MM.1S (cell line): Measurements from ENCODE around the gene PNMT.

Experiments used
- DNase-seq: peaks from one replicate; pipeline ENCODE4 v3.0.0-alpha.2; 2015
- H2AFZ ChIP-seq: fragments of 300-600 bp; sonication (generic); 2 replicates; pipeline ENCODE4 v1.6.0; 2016; ENCODE audit warnings: antibody characterized with exemption, low read length
- H3F3A ChIP-seq: fragments of 300-600 bp; sonication (generic); 2 replicates; pipeline ENCODE4 v1.6.1; 2016; ENCODE audit warnings: mild to moderate bottlenecking, antibody characterized with exemption, low read length, moderate library complexity, mixed read lengths; ENCODE audit not compliant: insufficient read depth
- H3K27ac ChIP-seq: fragments of 300-600 bp; sonication (generic); 2 replicates; pipeline ENCODE4 v1.5.1; 2016; ENCODE audit warnings: mild to moderate bottlenecking, low read length
- H3K27me3 ChIP-seq: fragments of 300-600 bp; sonication (generic); replicated peaks from 2 replicates; pipeline ENCODE4 v1.6.0; 2016; ENCODE audit warnings: low read length; ENCODE audit not compliant: insufficient read depth
- H3K36me3 ChIP-seq: fragments of 300-600 bp; sonication (generic); replicated peaks from 2 replicates; pipeline ENCODE4 v1.6.1; 2016; ENCODE audit warnings: mild to moderate bottlenecking, low read length, mixed read lengths; ENCODE audit not compliant: insufficient read depth
- H3K4me1 ChIP-seq: fragments of 300-600 bp; sonication (generic); 2 replicates; pipeline ENCODE4 v1.6.1; 2016; ENCODE audit warnings: low read length, mixed read lengths
- H3K4me2 ChIP-seq: fragments of 300-600 bp; sonication (generic); 2 replicates; pipeline ENCODE4 v1.6.0; 2016; ENCODE audit warnings: low read depth, low read length
- H3K4me3 ChIP-seq: fragments of 300-600 bp; sonication (generic); 2 replicates; pipeline ENCODE4 v1.5.1; 2016; ENCODE audit warnings: low read length, mixed read lengths
- H3K79me2 ChIP-seq: fragments of 300-600 bp; sonication (generic); 2 replicates; pipeline ENCODE4 v1.6.1; 2016; ENCODE audit warnings: mixed run types, low read length, mixed read lengths
- H3K9ac ChIP-seq: fragments of 300-600 bp; sonication (generic); 2 replicates; pipeline ENCODE4 v1.6.1; 2016; ENCODE audit warnings: low read length, mixed read lengths
- H3K9me2 ChIP-seq: fragments of 300-600 bp; sonication (generic); replicated peaks from 2 replicates; pipeline ENCODE4 v1.6.1; 2016; ENCODE audit warnings: mild to moderate bottlenecking, low read length, mixed read lengths; ENCODE audit not compliant: insufficient read depth
- H3K9me3 ChIP-seq: fragments of 300-600 bp; sonication (generic); replicated peaks from 2 replicates; pipeline ENCODE4 v1.6.1; 2016; ENCODE audit warnings: mild to moderate bottlenecking, low read length, mixed read lengths; ENCODE audit not compliant: insufficient read depth
- H4K20me1 ChIP-seq: fragments of 300-600 bp; sonication (generic); 2 replicates; pipeline ENCODE4 v1.6.1; 2016; ENCODE audit warnings: mild to moderate bottlenecking, low read length, moderate library complexity, mixed read lengths; ENCODE audit not compliant: insufficient read depth
- CTCF ChIP-seq: fragments of 300-600 bp; sonication (generic); IDR thresholded peaks from 2 replicates; pipeline ENCODE4 v1.5.1; 2016; ENCODE audit warnings: antibody characterized with exemption, low read length, mixed read lengths
- EZH2 ChIP-seq: fragments of 300-600 bp; sonication (generic); optimal IDR thresholded peaks from 2 replicates; pipeline ENCODE3; 2017; ENCODE audit warnings: low read depth, mild to moderate bottlenecking, antibody characterized with exemption, low read length, mixed read lengths
- EZH2phosphoT487 ChIP-seq: fragments of 300-600 bp; sonication (generic); IDR thresholded peaks from 2 replicates; pipeline ENCODE4 v1.6.1; 2018; ENCODE audit warnings: antibody characterized with exemption, low read length

The PNMT gene

GRCh38 chr17:39632153-39632941 lies 35.9 kb upstream of the PNMT start:
- H3K36me3 ChIP-seq, result no peaks in the 10 kb centered on the region
- H3K4me1 ChIP-seq, result no peaks in the 10 kb centered on the region; the same call in 1 of the 2 replicates

DNA sequence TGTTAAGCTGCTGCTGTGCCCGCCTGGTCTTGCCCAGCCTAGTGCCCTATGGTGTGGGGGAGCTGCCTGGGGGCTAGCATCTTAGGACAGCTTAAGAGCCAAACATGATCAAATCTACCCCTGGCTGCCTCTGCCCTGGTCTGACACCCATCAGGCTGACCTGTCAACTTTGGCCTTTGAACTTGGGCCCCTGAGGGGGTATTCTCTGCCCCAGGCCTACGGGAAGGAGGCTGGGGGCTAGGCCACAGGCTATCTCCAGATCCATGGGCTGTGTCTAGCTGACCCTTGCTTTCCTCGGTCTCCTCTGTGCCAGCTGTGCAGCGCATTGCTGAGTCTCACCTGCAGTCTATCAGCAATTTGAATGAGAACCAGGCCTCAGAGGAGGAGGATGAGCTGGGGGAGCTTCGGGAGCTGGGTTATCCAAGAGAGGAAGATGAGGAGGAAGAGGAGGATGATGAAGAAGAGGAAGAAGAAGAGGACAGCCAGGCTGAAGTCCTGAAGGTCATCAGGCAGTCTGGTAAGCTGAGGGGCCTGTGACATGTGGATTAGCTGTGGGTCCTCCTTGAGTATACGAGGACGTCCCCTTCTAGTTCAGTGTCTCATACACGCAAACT lies 34.6 kb upstream of the PNMT start:
- no peak for TF ChIP-seq EZH2
- TF ChIP-seq CTCF, result no peak
- no peak for TF ChIP-seq EZH2phosphoT487
- Histone ChIP-seq H2AFZ (no peak overlapping the region), H3K36me3 (no peaks in the 10 kb centered on the region), H3K9me3 (no peaks in the 10 kb centered on the region), H3K79me2 (peaks cover 16% of the 10 kb centered on the region), H3K27me3 (peaks cover 14% of the 10 kb centered on the region; the same call in 1 of the 2 replicates), H3F3A (no peaks in the 10 kb centered on the region), H3K4me1 (peaks cover 9% of the 10 kb centered on the region), H3K4me2 (no peak overlapping the region), H3K9me2 (no peaks in the 10 kb centered on the region), H3K4me3 (no peak overlapping the region), H3K9ac (no peak overlapping the region), H4K20me1 (no peaks in the 10 kb centered on the region), H3K27ac (no peak overlapping the region)
- DNase-seq, result no peak

More at GRCh38 chr17:39632153-39632941, 35.9 kb upstream of the PNMT start:
- Histone ChIP-seq H3F3A (no peaks in the 10 kb centered on the region), H3K9me2 (no peaks in the 10 kb centered on the region), H3K79me2 (peaks cover 3% of the 10 kb centered on the region), H3K4me2 (no peak overlapping the region), H3K27me3 (peaks cover 26% of the 10 kb centered on the region), H3K27ac (no peak overlapping the region), H2AFZ (no peak overlapping the region), H3K4me3 (no peak overlapping the region), H3K9me3 (no peaks in the 10 kb centered on the region), H4K20me1 (no peaks in the 10 kb centered on the region), H3K9ac (no peak overlapping the region)
- no peak for DNase-seq
- no peak for TF ChIP-seq CTCF
- TF ChIP-seq EZH2phosphoT487, result no peak
- TF ChIP-seq EZH2, result no peak

- Histone ChIP-seq H3K36me3 (no peaks in the 10 kb centered on the region), H3K9me2 (no peaks in the 10 kb centered on the region), H3K27ac (no peak overlapping the region), H3K9ac (no peak overlapping the region), H3K79me2 (peaks cover 24% of the 10 kb centered on the region), H3F3A (no peaks in the 10 kb centered on the region), H3K9me3 (no peaks in the 10 kb centered on the region), H3K4me3 (no peak overlapping the region), H3K4me1 (peaks cover 9% of the 10 kb centered on the region), H3K4me2 (no peak overlapping the region), H3K27me3 (0 out of 2 replicates have a peak, but pooled peaks cover 9% of the 10 kb centered on the region), H2AFZ (no peak overlapping the region; the same call in 1 of the 2 replicates), H4K20me1 (no peaks in the 10 kb centered on the region)
- TF ChIP-seq EZH2 (no peak), EZH2phosphoT487 (no peak), CTCF (peak; percentile 80)
- peak; percentile 49 for DNase-seq
Observed at GRCh38 chr17:39634384-39634871, 33.8 kb upstream of the PNMT start.
